ENCODE measurements around the gene SEMA6B.

SEMA6B gene

GRCh38 chr19:4588291-4588761 lies 28.8 kb upstream of the SEMA6B start:
- no peak for DNase-seq (ENCODE audit: low read depth)

GRCh38 chr19:4587527-4587926 lies 28.0 kb upstream of the SEMA6B start:
- no peak for DNase-seq (ENCODE audit: low read depth)

GRCh38 chr19:4586691-4587090 lies 27.2 kb upstream of the SEMA6B start:
- DNase-seq (ENCODE audit: low read depth), result no peak

GRCh38 chr19:4586245-4586644 lies 26.8 kb upstream of the SEMA6B start:
- no peak for DNase-seq (ENCODE audit: low read depth)

GRCh38 chr19:4585556-4585955 lies 26.1 kb upstream of the SEMA6B start:
- DNase-seq (ENCODE audit: low read depth), result no peak

- DNase-seq (ENCODE audit: low read depth), result no peak
These were observed 25.4 kb upstream of the SEMA6B start for GRCh38 chr19:4584670-4585460.

- no peak for DNase-seq (ENCODE audit: low read depth)
These were observed 24.6 kb upstream of the SEMA6B start for GRCh38 chr19:4583961-4584669.

GRCh38 chr19:4582980-4583842 lies 23.7 kb upstream of the SEMA6B start:
- DNase-seq (ENCODE audit: low read depth), result peak; percentile 38

- peak; percentile 37 for DNase-seq (ENCODE audit: low read depth)
These were observed 22.4 kb upstream of the SEMA6B start for GRCh38 chr19:4581666-4582553.

- no peak for DNase-seq (ENCODE audit: low read depth)
These were observed 21.6 kb upstream of the SEMA6B start for GRCh38 chr19:4580961-4581665.

GRCh38 chr19:4580021-4580901 lies 20.8 kb upstream of the SEMA6B start:
- no peak for DNase-seq (ENCODE audit: low read depth)

- DNase-seq (ENCODE audit: low read depth), result no peak
These were observed 19.9 kb upstream of the SEMA6B start for GRCh38 chr19:4579389-4579788.

- no peak for DNase-seq (ENCODE audit: low read depth)
These were observed 19.2 kb upstream of the SEMA6B start for GRCh38 chr19:4578552-4579248.

- DNase-seq (ENCODE audit: low read depth), result peak; percentile 50
These were observed 17.7 kb upstream of the SEMA6B start for GRCh38 chr19:4577020-4577782.

GRCh38 chr19:4576016-4576933 lies 16.8 kb upstream of the SEMA6B start:
- DNase-seq (ENCODE audit: low read depth), result peak; percentile 76

GRCh38 chr19:4575267-4576015 lies 16.0 kb upstream of the SEMA6B start:
- peak; percentile 97 for DNase-seq (ENCODE audit: low read depth)
